Neuronal stem cell (in vitro differentiated cells): ENCODE data around the gene CA12.
A peak's percentile ranks its signal among the peaks of the same experiment; 100 is the strongest.

Experiments
- DNase-seq: peaks from one replicate; pipeline ENCODE4 v3.0.0-alpha.2; 2013; ENCODE audit warnings: low spot score
- H2AFZ ChIP-seq: one replicate; pipeline ENCODE4 v1.6.1; 2013; ENCODE audit warnings: mild to moderate bottlenecking, low read length, inconsistent platforms
- H2AK5ac ChIP-seq: 2 replicates; pipeline ENCODE4 v1.6.1; 2013; ENCODE audit warnings: low read depth, mild to moderate bottlenecking, inconsistent platforms, low read length, moderate library complexity, mixed read lengths
- H2BK120ac ChIP-seq: 2 replicates; pipeline ENCODE4 v1.6.1; 2013; ENCODE audit warnings: low read depth, mild to moderate bottlenecking, inconsistent platforms, low read length, moderate library complexity, mixed read lengths
- H2BK12ac ChIP-seq: one replicate; pipeline ENCODE4 v1.6.1; 2013; ENCODE audit warnings: low read length, inconsistent platforms
- H2BK15ac ChIP-seq: 2 replicates; pipeline ENCODE4 v1.6.1; 2013; ENCODE audit warnings: mild to moderate bottlenecking, low read length, inconsistent platforms, mixed read lengths
- H2BK5ac ChIP-seq: one replicate; pipeline ENCODE4 v1.6.1; 2013; ENCODE audit warnings: inconsistent platforms, mild to moderate bottlenecking, low read length, moderate library complexity
- H3K14ac ChIP-seq: one replicate; pipeline ENCODE4 v1.6.1; 2013; ENCODE audit warnings: low read length, inconsistent platforms
- H3K18ac ChIP-seq: 2 replicates; pipeline ENCODE4 v1.6.1; 2013; ENCODE audit warnings: low read length, inconsistent platforms
- H3K23ac ChIP-seq: 2 replicates; pipeline ENCODE4 v1.6.1; 2013; ENCODE audit warnings: low read depth, mild to moderate bottlenecking, mixed read lengths, low read length, inconsistent platforms; ENCODE audit not compliant: poor library complexity
- H3K27ac ChIP-seq: replicated peaks from 3 replicates; pipeline ENCODE4 v1.5.1; 2013; ENCODE audit warnings: low read length, inconsistent platforms
- H3K27me3 ChIP-seq, 3 experiments: 2 replicates each; pipeline ENCODE4 v1.6.1; 2013; ENCODE audit warnings: low read length in 3 of 3, mild to moderate bottlenecking in 2 of 3, inconsistent platforms in 1 of 3, low read depth in 1 of 3, mixed read lengths in 1 of 3, moderate library complexity in 1 of 3; ENCODE audit not compliant: control insufficient read depth in 3 of 3, insufficient read depth in 3 of 3
- H3K36me3 ChIP-seq, 2 donors: replicated peaks in 1 of 2; 2 replicates each; pipeline ENCODE4 v1.6.1; 2013; ENCODE audit warnings: low read length in 2 of 2; ENCODE audit not compliant: control insufficient read depth in 2 of 2, insufficient read depth in 2 of 2
- H3K4ac ChIP-seq: 2 replicates; pipeline ENCODE4 v1.6.1; 2013; ENCODE audit warnings: inconsistent platforms, mild to moderate bottlenecking, low read length, moderate library complexity
- H3K4me1 ChIP-seq, 2 donors: 1 replicate in 1 of 2; 2 replicates in 1 of 2; pipeline ENCODE4 v1.6.1; 2013; ENCODE audit warnings: low read length in 2 of 2, low read depth in 1 of 2; ENCODE audit not compliant: control insufficient read depth in 2 of 2, insufficient read depth in 1 of 2
- H3K4me2 ChIP-seq: one replicate; pipeline ENCODE4 v1.6.1; 2013; ENCODE audit warnings: mild to moderate bottlenecking, low read length, inconsistent platforms; ENCODE audit not compliant: insufficient read depth, poor library complexity, severe bottlenecking
- H3K4me3 ChIP-seq, 2 donors: 2 replicates each; pipeline ENCODE4 v1.5.1; 2013; ENCODE audit warnings: low read length in 2 of 2, mild to moderate bottlenecking in 2 of 2, inconsistent platforms in 1 of 2, moderate library complexity in 1 of 2
- H3K79me1 ChIP-seq: one replicate; pipeline ENCODE4 v1.6.1; 2013; ENCODE audit warnings: low read depth, mild to moderate bottlenecking, inconsistent platforms, low read length, moderate library complexity
- H3K9ac ChIP-seq: one replicate; pipeline ENCODE4 v1.6.1; 2013; ENCODE audit warnings: mild to moderate bottlenecking, low read depth, low read length, inconsistent platforms; ENCODE audit not compliant: poor library complexity
- H3K9me3 ChIP-seq, 2 donors: replicated peaks in 1 of 2; 2 replicates each; pipeline versions ENCODE3 to v1.6.1; 2013; ENCODE audit warnings: low read length in 2 of 2, mild to moderate bottlenecking in 2 of 2, inconsistent platforms in 1 of 2, low read depth in 1 of 2, mixed read lengths in 1 of 2, moderate library complexity in 1 of 2; ENCODE audit not compliant: control insufficient read depth in 2 of 2, insufficient read depth in 1 of 2
- H4K8ac ChIP-seq: one replicate; pipeline ENCODE4 v1.6.1; 2013; ENCODE audit warnings: low read depth, mild to moderate bottlenecking, inconsistent platforms, low read length, moderate library complexity
- H4K91ac ChIP-seq: one replicate; pipeline ENCODE4 v1.6.1; 2013; ENCODE audit warnings: low read length, low read depth, mild to moderate bottlenecking, inconsistent platforms; ENCODE audit not compliant: poor library complexity
- WGBS, 2 donors: extraction: QIAGEN DNeasy Blood & Tissue Kit; methylation state at CpG; one replicate each; pipeline ENCODE4 v1.1.7; 2013; ENCODE audit warnings: missing lambda C conversion rate in 2 of 2, mixed read lengths in 1 of 2; ENCODE audit not compliant: insufficient read length in 2 of 2, insufficient replicate concordance in 1 of 2; ENCODE audit errors: extremely low coverage in 2 of 2; 5-methylcytosine and 5-hydroxymethylcytosine counted together

The CA12 gene

GRCh38 chr15:63412551-63412950, 30.9 kb upstream of the CA12 start:
- H3K18ac ChIP-seq, result no peak overlapping the region
- H3K27me3 ChIP-seq, result peaks cover 0 to 13% (median 0%) of the 10 kb centered on the region in 3 experiments
- H3K23ac ChIP-seq, result no peak overlapping the region
- H3K4me1 ChIP-seq, result no peaks in the 10 kb centered on the region
- H3K79me1 ChIP-seq, result no peaks in the 10 kb centered on the region
- no peak overlapping the region for H3K4me3 ChIP-seq
- H3K4me2 ChIP-seq, result no peak overlapping the region
- no peak overlapping the region for H3K14ac ChIP-seq
- H2BK120ac ChIP-seq, result no peak overlapping the region
- whole genome bisulfite sequencing, 2 donors, result no CpG with 5 or more reads among the region's 7 CpGs
- H2BK5ac ChIP-seq, result no peak overlapping the region
- no peaks in the 10 kb centered on the region for H3K9me3 ChIP-seq
- no peaks in the 10 kb centered on the region for H3K36me3 ChIP-seq
- no peak overlapping the region for H2AFZ ChIP-seq
- no peak overlapping the region for H2AK5ac ChIP-seq
- H2BK12ac ChIP-seq, result no peak overlapping the region
- no peak overlapping the region for H3K9ac ChIP-seq
- H3K4ac ChIP-seq, result no peak overlapping the region
- DNase-seq, result no peak
- H3K27ac ChIP-seq, result no peak overlapping the region
- H4K91ac ChIP-seq, result no peak overlapping the region
- H4K8ac ChIP-seq, result no peak overlapping the region
- no peak overlapping the region for H2BK15ac ChIP-seq

DNA sequence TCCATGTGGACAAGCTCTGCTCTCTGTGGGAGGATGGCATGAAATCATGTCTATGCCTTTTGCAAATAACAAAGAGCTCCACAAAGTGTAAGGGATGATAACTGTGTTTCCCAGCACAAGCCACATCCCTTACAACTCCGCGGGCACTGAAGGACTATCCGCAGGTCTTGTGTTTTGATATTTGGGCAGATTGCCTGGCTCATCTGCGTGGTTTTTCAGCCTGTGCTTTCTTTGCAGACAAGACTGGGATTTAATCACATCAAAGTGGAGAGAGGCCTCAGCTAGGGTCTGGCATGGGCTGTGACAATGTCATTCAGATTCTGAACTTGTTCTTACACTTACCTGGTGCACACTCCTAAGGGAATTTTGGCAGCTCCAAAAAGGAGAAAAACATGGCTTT, 30.2 kb upstream of the CA12 start:
- H3K4me3 ChIP-seq, result no peak overlapping the region
- H4K8ac ChIP-seq, result no peak overlapping the region
- no peak overlapping the region for H2AFZ ChIP-seq
- no peak overlapping the region for H3K4me2 ChIP-seq
- H3K27ac ChIP-seq, result no peak overlapping the region
- H3K27me3 ChIP-seq, result peaks cover 0 to 13% (median 0%) of the 10 kb centered on the region in 3 experiments
- no peak overlapping the region for H3K23ac ChIP-seq
- DNase-seq, result no peak
- no peak overlapping the region for H3K14ac ChIP-seq
- H2BK12ac ChIP-seq, result no peak overlapping the region
- no CpG with 5 or more reads among the region's 4 CpGs for WGBS, 2 donors
- H4K91ac ChIP-seq, result no peak overlapping the region
- H2BK5ac ChIP-seq, result no peak overlapping the region
- H3K36me3 ChIP-seq, result no peaks in the 10 kb centered on the region
- H2BK15ac ChIP-seq, result no peak overlapping the region
- no peak overlapping the region for H3K18ac ChIP-seq
- H2BK120ac ChIP-seq, result no peak overlapping the region
- no peaks in the 10 kb centered on the region for H3K79me1 ChIP-seq
- no peaks in the 10 kb centered on the region for H3K4me1 ChIP-seq
- H3K9me3 ChIP-seq, result no peaks in the 10 kb centered on the region
- no peak overlapping the region for H3K4ac ChIP-seq
- no peak overlapping the region for H2AK5ac ChIP-seq
- H3K9ac ChIP-seq, result no peak overlapping the region

- Histone ChIP-seq H3K4me3 (no peak overlapping the region), H3K4me2 (no peak overlapping the region), H4K8ac (no peak overlapping the region), H3K27me3 (peaks cover 0 to 13% (median 0%) of the 10 kb centered on the region in 3 experiments), H2BK5ac (no peak overlapping the region), H3K9me3 (no peaks in the 10 kb centered on the region), H3K4ac (no peak overlapping the region), H3K18ac (no peak overlapping the region), H2AK5ac (no peak overlapping the region), H3K27ac (no peak overlapping the region), H2BK120ac (no peak overlapping the region), H4K91ac (no peak overlapping the region), H3K79me1 (no peaks in the 10 kb centered on the region), H3K4me1 (no peaks in the 10 kb centered on the region), H2AFZ (no peak overlapping the region), H3K9ac (no peak overlapping the region), H2BK12ac (peak overlapping the region; percentile 10), H3K23ac (no peak overlapping the region), H3K36me3 (no peaks in the 10 kb centered on the region), H3K14ac (no peak overlapping the region), H2BK15ac (no peak overlapping the region)
- no CpG with 5 or more reads among the region's 5 CpGs for WGBS, 2 donors
- no peak for DNase-seq
These were observed 27.5 kb upstream of the CA12 start for GRCh38 chr15:63409179-63409578.

GRCh38 chr15:63408524-63408923, 26.9 kb upstream of the CA12 start:
- H2AK5ac ChIP-seq, result no peak overlapping the region
- H3K27ac ChIP-seq, result no peak overlapping the region
- H2BK5ac ChIP-seq, result no peak overlapping the region
- H3K9me3 ChIP-seq, result no peaks in the 10 kb centered on the region
- peaks cover 0 to 13% (median 0%) of the 10 kb centered on the region in 3 experiments for H3K27me3 ChIP-seq
- H3K23ac ChIP-seq, result no peak overlapping the region
- H3K4ac ChIP-seq, result no peak overlapping the region
- H3K18ac ChIP-seq, result no peak overlapping the region
- no peaks in the 10 kb centered on the region for H3K4me1 ChIP-seq
- no peaks in the 10 kb centered on the region for H3K79me1 ChIP-seq
- H3K14ac ChIP-seq, result no peak overlapping the region
- H2BK120ac ChIP-seq, result no peak overlapping the region
- no peaks in the 10 kb centered on the region for H3K36me3 ChIP-seq
- no peak for DNase-seq
- H2BK12ac ChIP-seq, result no peak overlapping the region
- no peak overlapping the region for H3K4me2 ChIP-seq
- H3K9ac ChIP-seq, result no peak overlapping the region
- no peak overlapping the region for H3K4me3 ChIP-seq
- H2AFZ ChIP-seq, result no peak overlapping the region
- no peak overlapping the region for H4K8ac ChIP-seq
- no peak overlapping the region for H4K91ac ChIP-seq
- no peak overlapping the region for H2BK15ac ChIP-seq
- WGBS, 2 donors, result no CpG with 5 or more reads among the region's 2 CpGs
